ACC112 (cell line): ENCODE results near the gene HSFX3.
"Not testable (repeated sequence)": the region's sequence is repeated elsewhere in the genome, so short reads cannot be mapped to it uniquely, and the experiment has no call there.

Experiments used
- H2AFZ ChIP-seq: fragments of 200-600 bp; sonication (generic); one replicate; pipeline ENCODE4 v1.6.0; 2017; ENCODE audit warnings: antibody characterized with exemption, low read length; ENCODE audit not compliant: unreplicated experiment
- H3K27ac ChIP-seq: fragments of 200-600 bp; sonication (generic); 2 replicates; pipeline ENCODE4 v1.5.1; 2014; ENCODE audit warnings: low read depth, mild to moderate bottlenecking, antibody characterized with exemption, low read length, moderate library complexity
- H3K27me3 ChIP-seq: fragments of 200-600 bp; sonication (generic); 2 replicates; pipeline ENCODE4 v1.6.1; 2014; ENCODE audit warnings: mild to moderate bottlenecking, antibody characterized with exemption, low read length, moderate library complexity, mixed read lengths; ENCODE audit not compliant: insufficient read depth
- H3K36me3 ChIP-seq: fragments of 200-600 bp; sonication (generic); 2 replicates; pipeline ENCODE4 v1.6.1; 2016; ENCODE audit warnings: mild to moderate bottlenecking, antibody characterized with exemption, low read length, moderate library complexity, mixed read lengths; ENCODE audit not compliant: insufficient read depth
- H3K4me1 ChIP-seq: fragments of 200-600 bp; sonication (generic); one replicate; pipeline ENCODE4 v1.6.1; 2016; ENCODE audit warnings: low read length, mixed read lengths; ENCODE audit not compliant: insufficient read depth, unreplicated experiment, control insufficient read depth
- H3K4me3 ChIP-seq: fragments of 200-600 bp; sonication (generic); 2 replicates; pipeline ENCODE4 v1.5.1; 2014; ENCODE audit warnings: mild to moderate bottlenecking, low read depth, low read length
- H3K79me2 ChIP-seq: fragments of 200-600 bp; sonication (generic); one replicate; pipeline ENCODE4 v1.6.0; 2016; ENCODE audit warnings: low read length; ENCODE audit not compliant: control insufficient read depth, unreplicated experiment, insufficient read depth

Gene HSFX3

GRCh38 chrX:149504226-149504914 is 45.4 kb downstream of the HSFX3 start:
- no peaks in the 10 kb centered on the region for H3K27me3 ChIP-seq
- peaks cover 10% of the 10 kb centered on the region for H3K79me2 ChIP-seq
- peak overlapping the region; percentile 83 for H3K27ac ChIP-seq
- H3K4me3 ChIP-seq = peak overlapping the region; percentile 84
- H3K36me3 ChIP-seq = no peaks in the 10 kb centered on the region; the same call in 1 of the 2 replicates
- no peak overlapping the region for H2AFZ ChIP-seq
- H3K4me1 ChIP-seq = peaks cover 7% of the 10 kb centered on the region

DNA sequence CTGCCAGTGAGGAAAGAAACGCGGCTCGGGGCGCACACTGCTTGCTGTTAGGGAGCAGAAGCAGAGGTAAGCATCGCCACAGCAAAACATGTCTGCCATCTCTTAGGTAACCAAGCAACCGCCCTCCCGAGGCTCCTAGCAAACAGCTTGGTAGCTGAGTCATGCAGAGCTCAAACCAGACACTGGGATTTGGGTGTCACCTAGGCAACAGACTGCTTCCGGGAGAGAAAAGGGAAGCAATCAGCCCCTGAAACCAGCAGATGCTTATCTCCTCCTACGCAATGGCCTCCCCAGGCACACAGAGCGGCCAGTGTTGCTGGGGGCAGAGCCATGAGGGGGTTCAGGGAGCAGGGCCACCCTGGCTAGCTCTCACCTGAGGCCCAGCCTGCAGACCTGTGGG is 46.3 kb downstream of the HSFX3 start:
- not testable (repeated sequence) for H3K4me1 ChIP-seq, H3K4me3 ChIP-seq
- peak overlapping the region; percentile 83 for H3K27ac ChIP-seq

DNA sequence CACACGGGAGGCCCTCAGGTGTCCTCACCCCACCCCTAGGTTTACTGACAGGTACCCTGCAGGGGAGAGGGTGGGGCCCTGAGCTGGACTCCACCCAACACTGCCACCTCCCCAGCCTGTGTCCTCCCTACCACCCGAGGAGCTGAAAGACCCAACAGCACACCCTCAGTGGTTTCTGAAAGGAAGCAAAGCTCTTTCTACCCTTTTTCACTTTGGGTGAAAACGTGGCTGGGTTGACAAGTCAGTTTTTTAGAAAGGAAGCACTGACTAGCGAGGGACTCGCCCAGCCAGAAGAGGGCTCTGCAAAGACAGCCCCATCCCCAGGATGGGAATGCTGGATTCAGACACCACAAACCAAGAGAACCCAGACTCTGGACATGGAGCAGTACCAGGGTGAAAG is 46.8 kb downstream of the HSFX3 start:
- peaks cover 11% of the 10 kb centered on the region for H3K4me1 ChIP-seq
- not testable (repeated sequence) for H3K79me2 ChIP-seq, H3K36me3 ChIP-seq, H3K27me3 ChIP-seq, H3K4me3 ChIP-seq, H2AFZ ChIP-seq
- peak overlapping the region; percentile 58 for H3K27ac ChIP-seq

More for the DNA sequence above, 46.3 kb downstream of the HSFX3 start:
- H2AFZ ChIP-seq, H3K79me2 ChIP-seq, H3K36me3 ChIP-seq, H3K27me3 ChIP-seq: not testable (repeated sequence)

DNA sequence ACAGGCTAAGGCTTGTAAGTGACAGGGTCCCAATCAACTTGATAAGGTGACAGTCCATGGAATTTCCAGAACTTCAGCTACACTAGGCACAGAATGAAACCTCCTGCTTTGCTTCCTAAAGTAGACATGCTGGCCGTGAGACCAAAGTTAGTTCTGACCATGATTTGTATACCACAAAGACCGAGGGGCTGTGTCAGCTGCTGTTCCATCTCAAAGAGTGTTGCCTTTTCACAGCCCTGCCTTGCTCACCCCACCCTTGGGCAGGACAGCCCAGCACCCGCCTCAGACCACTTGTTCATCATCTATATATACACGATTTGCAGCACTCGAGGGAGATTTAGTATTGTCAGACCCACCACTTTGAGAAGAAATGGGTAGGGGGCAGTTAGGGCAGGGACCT is 50.0 kb downstream of the HSFX3 start:
- H3K4me1 ChIP-seq = peaks cover 37% of the 10 kb centered on the region
- no peak overlapping the region for H2AFZ ChIP-seq
- H3K36me3 ChIP-seq = peaks cover 9% of the 10 kb centered on the region; the same call in 1 of the 2 replicates
- H3K27ac ChIP-seq = no peak overlapping the region
- H3K4me3 ChIP-seq = no peak overlapping the region
- peaks cover 9% of the 10 kb centered on the region for H3K79me2 ChIP-seq
- no peaks in the 10 kb centered on the region for H3K27me3 ChIP-seq

- H3K36me3 ChIP-seq = peaks cover 13% of the 10 kb centered on the region; the same call in 1 of the 2 replicates
- no peak overlapping the region for H2AFZ ChIP-seq
- no peaks in the 10 kb centered on the region for H3K79me2 ChIP-seq
- H3K27ac ChIP-seq = no peak overlapping the region
- H3K4me1 ChIP-seq = peaks cover 47% of the 10 kb centered on the region
- H3K4me3 ChIP-seq = no peak overlapping the region
- H3K27me3 ChIP-seq = no peaks in the 10 kb centered on the region
Measured at GRCh38 chrX:149498767-149499166, 51.0 kb downstream of the HSFX3 start.
